ENCODE data around the gene HRG.

DNA sequence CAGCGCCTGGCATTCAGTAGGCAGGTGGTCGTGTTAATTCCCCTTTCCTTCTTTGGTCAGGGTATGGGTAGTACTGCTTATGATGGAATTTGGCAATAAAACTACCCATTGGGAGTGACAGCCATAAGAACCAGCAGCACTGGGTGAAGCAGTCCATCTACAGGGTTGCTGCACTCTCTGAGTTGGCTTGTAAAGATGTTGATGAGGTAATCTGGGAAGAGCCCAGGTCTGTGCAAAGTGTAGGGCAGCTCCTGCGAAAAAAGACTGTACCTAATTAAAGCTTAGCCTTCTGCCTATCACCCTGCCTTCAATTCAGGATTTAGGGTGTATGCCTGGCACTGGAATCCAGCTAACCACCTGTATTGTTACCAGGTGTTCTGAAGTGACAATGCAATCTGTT lies 30.3 kb upstream of the HRG start:
- TF ChIP-seq, protein P1, sequence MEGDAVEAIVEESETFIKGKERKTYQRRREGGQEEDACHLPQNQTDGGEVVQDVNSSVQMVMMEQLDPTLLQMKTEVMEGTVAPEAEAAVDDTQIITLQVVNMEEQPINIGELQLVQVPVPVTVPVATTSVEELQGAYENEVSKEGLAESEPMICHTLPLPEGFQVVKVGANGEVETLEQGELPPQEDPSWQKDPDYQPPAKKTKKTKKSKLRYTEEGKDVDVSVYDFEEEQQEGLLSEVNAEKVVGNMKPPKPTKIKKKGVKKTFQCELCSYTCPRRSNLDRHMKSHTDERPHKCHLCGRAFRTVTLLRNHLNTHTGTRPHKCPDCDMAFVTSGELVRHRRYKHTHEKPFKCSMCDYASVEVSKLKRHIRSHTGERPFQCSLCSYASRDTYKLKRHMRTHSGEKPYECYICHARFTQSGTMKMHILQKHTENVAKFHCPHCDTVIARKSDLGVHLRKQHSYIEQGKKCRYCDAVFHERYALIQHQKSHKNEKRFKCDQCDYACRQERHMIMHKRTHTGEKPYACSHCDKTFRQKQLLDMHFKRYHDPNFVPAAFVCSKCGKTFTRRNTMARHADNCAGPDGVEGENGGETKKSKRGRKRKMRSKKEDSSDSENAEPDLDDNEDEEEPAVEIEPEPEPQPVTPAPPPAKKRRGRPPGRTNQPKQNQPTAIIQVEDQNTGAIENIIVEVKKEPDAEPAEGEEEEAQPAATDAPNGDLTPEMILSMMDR (conservative IDR thresholded peaks at IDR 0.05; ENCODE audit: low read depth, low read length), result no peak
- no peak for TF ChIP-seq EZH2 (IDR thresholded peaks at IDR 0.05; ENCODE audit: borderline replicate concordance, low read depth, low read length, poor library complexity, severe bottlenecking)
